ENCODE data around the gene FCHSD2.

GRCh38 chr11:73187854-73188253 lies 45.7 kb upstream of the FCHSD2 start:
- TF ChIP-seq CTCF (IDR thresholded peaks at IDR 0.05; ENCODE audit: low read length): no peak
- no peak for TF ChIP-seq EZH2 (IDR thresholded peaks at IDR 0.05; ENCODE audit: borderline replicate concordance, low read length)

Data from OCI-LY1 (cell line).